BE2C (cell line): ENCODE data around the gene SLC35F3.
A peak's percentile ranks its signal among the peaks of the same experiment; 100 is the strongest.

ENCODE experiments used
- DNase-seq: peaks from one replicate; pipeline ENCODE4 v3.0.0-alpha.2; 2020
- H3K27me3 ChIP-seq: fragments of 250-450 bp; sonication (Bioruptor Pico); 2 replicates; pipeline ENCODE4 v1.5.1; 2020; ENCODE audit warnings: mild to moderate bottlenecking
- H3K36me3 ChIP-seq: fragments of 250-450 bp; sonication (Bioruptor Pico); 2 replicates; pipeline ENCODE4 v1.5.1; 2020; ENCODE audit warnings: mild to moderate bottlenecking
- H3K4me1 ChIP-seq: fragments of 250-450 bp; sonication (Bioruptor Pico); 2 replicates; pipeline ENCODE4 v1.5.1; 2020
- H3K4me3 ChIP-seq: 2 replicates; pipeline ENCODE4 v1.5.1; 2011; ENCODE audit warnings: low read depth, low read length
- H3K9me3 ChIP-seq: fragments of 250-450 bp; sonication (Bioruptor Pico); 2 replicates; pipeline ENCODE4 v1.5.1; 2020
- CTCF ChIP-seq: IDR thresholded peaks from 2 replicates; pipeline ENCODE4 v1.5.1; 2012; ENCODE audit warnings: mild to moderate bottlenecking, low read depth, low read length

Gene SLC35F3

GRCh38 chr1:234065794-234066447 is 161.4 kb downstream of the SLC35F3 start:
- TF ChIP-seq CTCF, result peak; percentile 94
- Histone ChIP-seq H3K4me1 (no peaks in the 10 kb centered on the region), H3K9me3 (no peaks in the 10 kb centered on the region), H3K27me3 (no peaks in the 10 kb centered on the region; the same call in 1 of the 2 replicates), H3K36me3 (no peaks in the 10 kb centered on the region), H3K4me3 (no peak overlapping the region)
- DNase-seq, result peak; percentile 88

DNA sequence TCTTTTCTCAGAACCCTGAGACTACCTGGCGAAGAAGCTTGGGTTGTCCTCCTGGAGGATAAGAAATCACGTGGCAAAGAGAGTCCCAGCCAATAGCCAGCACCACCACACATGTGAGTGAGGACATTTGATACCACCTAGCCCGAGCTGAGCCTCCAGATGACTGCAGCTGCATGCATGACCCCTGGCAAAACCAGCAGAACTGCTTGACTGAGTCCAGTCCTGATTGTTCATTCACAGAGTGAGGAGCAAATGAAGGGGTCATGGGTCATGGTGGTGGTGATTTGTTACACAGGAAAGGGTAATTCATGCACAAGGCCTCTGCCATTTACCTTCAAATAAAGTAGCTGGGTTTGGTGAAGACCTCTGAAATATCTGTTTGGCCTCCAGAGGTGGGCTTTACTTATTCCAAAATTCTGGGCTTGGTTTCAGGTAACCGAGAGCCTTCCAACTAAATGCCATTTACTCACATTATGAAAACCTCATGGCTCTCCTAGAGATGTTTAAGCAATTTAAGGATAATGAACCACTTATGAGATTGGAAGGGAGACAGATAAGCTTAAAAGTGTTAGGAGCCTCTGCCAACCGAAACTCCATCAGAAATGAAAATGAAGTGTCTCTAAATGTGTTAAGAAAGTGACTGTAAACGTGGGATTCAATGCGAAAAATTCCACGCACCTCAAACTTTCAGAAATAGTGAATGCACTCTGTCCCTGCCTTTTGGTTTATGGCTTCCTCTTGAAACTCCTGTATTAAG is 163.3 kb downstream of the SLC35F3 start:
- Histone ChIP-seq H3K4me3 (no peak overlapping the region), H3K9me3 (no peaks in the 10 kb centered on the region), H3K27me3 (no peaks in the 10 kb centered on the region; the same call in 1 of the 2 replicates), H3K36me3 (no peaks in the 10 kb centered on the region), H3K4me1 (no peaks in the 10 kb centered on the region)
- DNase-seq, result no peak
- TF ChIP-seq CTCF, result no peak

GRCh38 chr1:234069760-234070159 is 165.3 kb downstream of the SLC35F3 start:
- H3K4me3 ChIP-seq, result no peak overlapping the region
- H3K9me3 ChIP-seq, result no peaks in the 10 kb centered on the region
- H3K4me1 ChIP-seq, result no peaks in the 10 kb centered on the region
- TF ChIP-seq CTCF, result peak; percentile 29
- no peak for DNase-seq
- H3K27me3 ChIP-seq, result no peaks in the 10 kb centered on the region; the same call in 1 of the 2 replicates
- no peaks in the 10 kb centered on the region for H3K36me3 ChIP-seq

DNA sequence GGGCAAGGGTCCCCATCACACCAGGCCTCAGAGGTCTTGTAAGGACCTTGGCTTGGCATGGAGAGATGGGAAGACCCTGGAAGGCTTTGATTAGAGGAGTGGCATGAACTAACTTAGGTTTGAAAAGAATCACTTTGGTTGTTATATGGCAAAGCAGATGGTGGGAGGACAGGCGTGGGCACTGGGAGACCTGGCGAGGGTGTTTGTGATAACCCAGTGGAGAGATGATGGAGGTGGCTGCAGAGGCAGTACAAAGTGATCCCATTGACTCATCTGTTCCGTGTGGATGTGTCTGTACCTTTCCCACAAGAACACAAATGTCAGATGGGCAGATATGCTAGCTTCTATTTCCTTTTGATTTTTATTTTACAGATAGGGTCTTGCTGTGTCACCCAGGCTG is 168.3 kb downstream of the SLC35F3 start:
- Histone ChIP-seq H3K9me3 (no peaks in the 10 kb centered on the region), H3K4me3 (no peak overlapping the region), H3K27me3 (no peaks in the 10 kb centered on the region; the same call in 1 of the 2 replicates), H3K36me3 (no peaks in the 10 kb centered on the region), H3K4me1 (no peaks in the 10 kb centered on the region)
- DNase-seq, result no peak
- TF ChIP-seq CTCF, result no peak

GRCh38 chr1:234078143-234078542 is 173.7 kb downstream of the SLC35F3 start:
- Histone ChIP-seq H3K36me3 (no peaks in the 10 kb centered on the region), H3K27me3 (no peaks in the 10 kb centered on the region; the same call in 1 of the 2 replicates), H3K9me3 (no peaks in the 10 kb centered on the region), H3K4me1 (no peaks in the 10 kb centered on the region), H3K4me3 (no peak overlapping the region)
- TF ChIP-seq CTCF, result no peak
- DNase-seq, result no peak

DNA sequence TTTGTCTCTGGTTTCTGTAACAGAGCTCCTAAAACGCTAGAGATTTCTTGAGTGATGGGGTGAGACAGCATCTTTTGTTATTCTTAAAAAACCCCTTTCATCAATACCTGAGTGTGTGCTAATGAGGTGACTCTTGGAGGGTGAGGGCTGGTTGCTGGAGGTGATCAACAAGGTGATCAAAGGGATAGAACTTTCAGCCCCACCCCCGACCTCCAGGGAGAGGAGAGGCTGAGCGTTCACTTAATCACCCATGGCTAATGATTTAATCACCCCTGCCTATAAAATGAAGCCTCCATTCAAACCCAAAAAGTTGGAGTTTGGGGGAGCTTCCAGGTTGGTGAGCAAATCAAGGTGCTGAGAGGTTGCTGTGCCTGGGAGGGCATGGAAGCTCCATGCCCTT is 175.4 kb downstream of the SLC35F3 start:
- TF ChIP-seq CTCF, result no peak
- DNase-seq, result no peak
- no peaks in the 10 kb centered on the region; the same call in 1 of the 2 replicates for H3K27me3 ChIP-seq
- H3K36me3 ChIP-seq, result no peaks in the 10 kb centered on the region
- H3K4me1 ChIP-seq, result no peaks in the 10 kb centered on the region
- H3K4me3 ChIP-seq, result no peak overlapping the region
- H3K9me3 ChIP-seq, result no peaks in the 10 kb centered on the region
